Duodenal mucosa (tissue), 2 donors: ENCODE measurements around the gene PCARE.
A peak's percentile ranks its signal among the peaks of the same experiment; 100 is the strongest.

ENCODE experiments used
- H3K27ac ChIP-seq: one replicate; pipeline ENCODE4 v1.7.0; 2013; ENCODE audit warnings: low read depth, low read length
- H3K27me3 ChIP-seq, 2 donors: one replicate each; pipeline ENCODE4 v1.7.0; 2013; ENCODE audit warnings: low read length in 2 of 2, control low read depth in 1 of 2; ENCODE audit not compliant: insufficient read depth in 2 of 2, control insufficient read depth in 1 of 2
- H3K36me3 ChIP-seq, 2 donors: one replicate each; pipeline ENCODE4 v1.7.0; 2013; ENCODE audit warnings: low read length in 2 of 2, control low read depth in 1 of 2; ENCODE audit not compliant: insufficient read depth in 2 of 2, control insufficient read depth in 1 of 2
- H3K4me1 ChIP-seq, 2 donors: one replicate each; pipeline ENCODE4 v1.7.0; 2013; ENCODE audit warnings: low read length in 2 of 2, control low read depth in 1 of 2; ENCODE audit not compliant: insufficient read depth in 2 of 2, control insufficient read depth in 1 of 2
- H3K4me3 ChIP-seq, 2 donors: one replicate each; pipeline ENCODE4 v1.7.0; 2013; ENCODE audit warnings: low read length in 2 of 2, low read depth in 1 of 2
- H3K9ac ChIP-seq, 2 donors: one replicate each; pipeline ENCODE4 v1.7.0; 2013; ENCODE audit warnings: low read length in 2 of 2, low read depth in 1 of 2
- H3K9me3 ChIP-seq, 2 donors: one replicate each; pipeline ENCODE4 v1.7.0; 2013; ENCODE audit warnings: low read length in 2 of 2, control low read depth in 1 of 2; ENCODE audit not compliant: control insufficient read depth in 1 of 2

PCARE gene

GRCh38 chr2:29074411-29074810, at the start of gene PCARE:
PCARE (minus strand) TSS chr2:29074523; CDS start chr2:29074261, 262 bp downstream.
- Histone ChIP-seq H3K36me3 (no peaks in the 10 kb centered on the region), H3K9ac (no peak within 1 kb of the TSS), H3K4me1 (no peaks in the 10 kb centered on the region), H3K9me3 (no peaks in the 10 kb centered on the region), H3K4me3 (no peak within 1 kb of the TSS), H3K27me3 (peaks cover 0 to 3% of the 10 kb centered on the region in 2 donors), H3K27ac (no peak within 1 kb of the TSS)

- Histone ChIP-seq H3K9me3 (peaks cover 0 to 1% of the 10 kb centered on the region in 2 donors), H3K36me3 (no peaks in the 10 kb centered on the region), H3K4me3 (no peak overlapping the region), H3K27me3 (no peaks in the 10 kb centered on the region), H3K4me1 (no peaks in the 10 kb centered on the region), H3K27ac (no peak overlapping the region), H3K9ac (no peak overlapping the region)
Observed at GRCh38 chr2:29123617-29124349, 49.5 kb upstream of the PCARE start.

DNA sequence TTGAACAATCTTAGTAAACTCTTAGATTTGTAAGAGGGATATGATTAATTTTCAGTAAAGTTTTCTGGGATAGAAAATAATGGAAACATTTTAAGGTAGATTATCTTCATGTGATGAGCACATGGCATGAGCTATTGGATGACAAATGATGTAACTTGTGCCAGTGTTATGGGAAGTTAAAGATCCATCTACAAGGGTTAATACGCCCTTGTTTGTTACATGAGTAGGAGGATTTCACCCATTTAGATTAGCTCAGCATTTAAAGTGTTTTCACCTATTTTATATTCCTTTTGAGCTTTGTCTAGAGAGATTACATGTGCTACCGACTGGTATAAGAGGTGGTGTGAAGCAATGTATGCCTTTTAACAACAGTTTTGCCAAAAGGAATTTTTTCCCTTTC, 46.5 kb upstream of the PCARE start:
- H3K36me3 ChIP-seq: no peaks in the 10 kb centered on the region
- no peak overlapping the region for H3K4me3 ChIP-seq
- peaks cover 0 to 6% of the 10 kb centered on the region in 2 donors for H3K27me3 ChIP-seq
- H3K4me1 ChIP-seq: no peaks in the 10 kb centered on the region
- no peak overlapping the region for H3K9ac ChIP-seq
- H3K27ac ChIP-seq: no peak overlapping the region
- peaks cover 0 to 1% of the 10 kb centered on the region in 2 donors for H3K9me3 ChIP-seq

DNA sequence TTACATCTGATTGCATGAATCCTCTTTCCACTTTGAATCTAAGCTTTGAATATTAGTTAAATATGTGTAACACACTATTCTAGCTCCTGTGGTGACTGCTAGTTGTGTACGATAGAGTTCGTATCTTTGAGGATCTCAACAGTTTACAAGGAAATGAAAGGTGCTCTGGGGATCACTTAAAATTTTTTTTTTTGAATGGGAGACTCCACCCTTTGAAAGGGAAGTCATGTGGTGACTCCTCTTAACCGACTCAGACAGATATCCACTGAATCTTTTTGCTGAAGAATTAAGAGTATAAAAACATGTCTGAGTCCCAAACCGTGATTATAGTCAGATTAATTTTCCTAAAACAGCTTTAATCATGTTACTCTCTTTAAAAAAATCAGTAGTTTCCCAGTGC, 44.9 kb upstream of the PCARE start:
- Histone ChIP-seq H3K36me3 (no peaks in the 10 kb centered on the region), H3K9ac (no peak overlapping the region), H3K4me3 (no peak overlapping the region), H3K9me3 (no peaks in the 10 kb centered on the region), H3K27me3 (peaks cover 5 to 15% of the 10 kb centered on the region in 2 donors), H3K4me1 (peaks cover 7% of the 10 kb centered on the region in 2 donors), H3K27ac (no peak overlapping the region)

- H3K36me3 ChIP-seq: no peaks in the 10 kb centered on the region
- no peaks in the 10 kb centered on the region for H3K9me3 ChIP-seq
- no peak overlapping the region for H3K27ac ChIP-seq
- H3K4me3 ChIP-seq: no peak overlapping the region
- H3K27me3 ChIP-seq: peaks cover 5 to 26% of the 10 kb centered on the region in 2 donors
- peaks cover 7 to 13% of the 10 kb centered on the region in 2 donors for H3K4me1 ChIP-seq
- no peak overlapping the region for H3K9ac ChIP-seq
Observed at GRCh38 chr2:29117636-29118303, 43.4 kb upstream of the PCARE start.

GRCh38 chr2:29115797-29116781, 41.8 kb upstream of the PCARE start:
- no peaks in the 10 kb centered on the region for H3K9me3 ChIP-seq
- peak overlapping the region; percentile 70 to 86 for H3K4me3 ChIP-seq
- H3K4me1 ChIP-seq: peaks cover 7 to 13% of the 10 kb centered on the region in 2 donors
- H3K27ac ChIP-seq: peak overlapping the region; percentile 79
- peaks cover 5 to 26% of the 10 kb centered on the region in 2 donors for H3K27me3 ChIP-seq
- H3K9ac ChIP-seq: peak overlapping the region; percentile 36 to 77
- H3K36me3 ChIP-seq: no peaks in the 10 kb centered on the region

DNA sequence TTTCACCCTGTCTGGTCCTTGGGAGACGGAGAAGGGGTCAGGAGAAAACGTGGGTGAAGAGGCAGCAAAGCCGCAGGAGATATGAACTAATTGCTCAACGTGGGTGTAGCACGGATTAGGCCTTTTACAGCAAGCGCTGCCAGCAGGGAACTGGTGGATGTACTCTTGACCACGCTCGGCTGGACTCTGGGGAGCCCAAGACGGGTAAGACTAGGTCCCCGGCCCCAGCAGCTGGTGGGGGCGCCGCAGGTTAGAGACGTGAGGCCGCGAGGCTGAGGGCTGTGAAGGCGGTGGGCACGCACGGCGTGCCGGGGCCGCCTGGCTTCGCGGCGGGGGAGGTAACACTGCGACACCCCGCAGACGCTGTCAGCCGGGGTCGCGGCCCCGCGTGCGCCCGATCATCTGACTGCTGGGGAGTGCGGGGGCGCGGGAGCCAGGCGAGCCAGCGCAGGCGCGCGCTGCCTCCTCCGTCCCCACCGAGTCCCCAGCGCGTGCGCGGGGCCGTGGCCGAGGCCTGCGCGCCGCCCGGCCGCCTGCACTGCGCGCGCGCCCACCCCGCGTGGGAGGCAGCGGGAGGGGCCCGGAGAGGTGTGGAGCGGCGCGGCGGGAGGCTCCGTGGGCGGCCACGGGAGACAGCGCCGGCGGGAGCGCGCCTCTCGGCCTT, 40.8 kb upstream of the PCARE start, which contains the start of gene CLIP4:
Gene CLIP4 (plus strand): TSS at position 470 of the 664 bp plus-strand sequence. CDS start 5,974 bp downstream, outside the sequence.
- Histone ChIP-seq H3K4me3 (peak within 1 kb of the TSS; percentile 70 to 86), H3K9ac (peak within 1 kb of the TSS; percentile 54 to 77), H3K4me1 (peaks cover 7 to 13% of the 10 kb centered on the region in 2 donors), H3K36me3 (no peaks in the 10 kb centered on the region), H3K27me3 (peaks cover 5 to 26% of the 10 kb centered on the region in 2 donors), H3K27ac (peak within 1 kb of the TSS; percentile 79), H3K9me3 (no peaks in the 10 kb centered on the region)

DNA sequence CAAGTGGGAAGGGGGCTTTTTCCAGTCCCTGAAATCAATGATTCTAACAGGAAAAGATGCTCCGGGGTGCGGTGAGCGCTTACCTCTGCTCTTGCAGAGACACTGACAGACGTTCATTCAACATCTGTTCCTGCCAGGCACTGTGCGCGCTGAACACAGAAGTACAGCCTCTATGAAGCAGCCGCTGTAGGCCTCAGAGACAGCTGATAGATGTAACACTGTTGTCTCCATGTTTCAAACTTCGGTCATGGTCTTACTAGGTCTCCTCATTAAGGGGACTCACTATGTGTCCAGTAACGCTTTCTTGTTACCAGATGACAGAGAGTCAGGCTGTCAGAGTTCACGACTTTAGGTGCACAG, 40.2 kb upstream of the PCARE start:
- peak overlapping the region; percentile 37 to 54 for H3K9ac ChIP-seq
- H3K4me1 ChIP-seq: peaks cover 7 to 13% of the 10 kb centered on the region in 2 donors
- no peaks in the 10 kb centered on the region for H3K36me3 ChIP-seq
- H3K27ac ChIP-seq: peak overlapping the region; percentile 23
- no peaks in the 10 kb centered on the region for H3K9me3 ChIP-seq
- H3K4me3 ChIP-seq: peak overlapping the region; percentile 53 to 62
- peaks cover 5 to 26% of the 10 kb centered on the region in 2 donors for H3K27me3 ChIP-seq

DNA sequence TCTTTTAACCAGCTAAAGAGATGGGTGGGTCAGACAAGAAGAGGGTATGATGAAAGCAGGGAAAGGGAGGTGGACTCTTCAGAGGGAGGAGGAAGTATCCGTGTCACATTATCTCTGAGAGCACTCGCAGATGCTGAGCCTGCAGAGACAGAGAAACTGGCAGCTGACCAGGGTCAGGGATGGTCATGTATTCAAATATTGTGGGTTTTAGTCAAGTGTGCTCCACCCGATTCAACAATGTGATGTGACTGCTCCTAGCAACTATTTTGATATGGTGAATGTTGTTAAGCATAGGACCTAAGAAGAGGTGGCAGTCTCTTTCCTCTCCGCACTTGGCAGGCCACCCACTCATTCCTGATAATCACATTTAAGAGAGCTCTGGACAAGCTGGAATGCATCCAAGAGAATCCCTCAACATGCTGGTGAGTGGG, 39.6 kb upstream of the PCARE start:
- Histone ChIP-seq H3K9ac (no peak overlapping the region), H3K9me3 (no peaks in the 10 kb centered on the region), H3K27ac (no peak overlapping the region), H3K4me1 (peaks cover 7 to 13% of the 10 kb centered on the region in 2 donors), H3K4me3 (no peak overlapping the region), H3K27me3 (peaks cover 5 to 26% of the 10 kb centered on the region in 2 donors), H3K36me3 (no peaks in the 10 kb centered on the region)
